CD4-positive, alpha-beta memory T cell (primary cell): ENCODE measurements around the gene TAF1B. TPM values are rescaled to one million over a fixed set of nuclear protein-coding genes. Genes with fewer than 3 reads are reported as not detected.
A peak's percentile ranks its signal among the peaks of the same experiment; 100 is the strongest.

Experiments
- CTCF ChIA-PET: fragments of 350-600 bp; sonication (Branson Sonifier 250); formaldehyde crosslinking; loops from one replicate; lab custom pipeline; 2021; ENCODE audit warnings: inconsistent platforms; ENCODE audit not compliant: partially characterized antibody; lab: Charles Lee
- POLR2A ChIA-PET: fragments of 350-600 bp; sonication (Branson Sonifier 250); formaldehyde crosslinking; loops from one replicate; lab custom pipeline; 2021; ENCODE audit not compliant: partially characterized antibody; lab: Charles Lee
- DNase-seq, 5 donors: peaks; one replicate each; pipeline versions ENCODE4 v3.0.0 to v3.0.0-alpha.2; 2020 to 2022; ENCODE audit warnings: mixed read lengths in 1 of 5
- H3K27ac ChIP-seq: one replicate; pipeline ENCODE4 v1.7.0; 2013; ENCODE audit warnings: low read depth, low read length
- H3K27me3 ChIP-seq: 2 replicates; pipeline ENCODE4 v1.7.0; 2013; ENCODE audit warnings: mild to moderate bottlenecking, low read length, moderate library complexity; ENCODE audit not compliant: insufficient read depth
- H3K36me3 ChIP-seq: 2 replicates; pipeline ENCODE4 v1.7.0; 2013; ENCODE audit warnings: mild to moderate bottlenecking, low read length, moderate library complexity; ENCODE audit not compliant: insufficient read depth
- H3K4me1 ChIP-seq: 2 replicates; pipeline ENCODE4 v1.7.0; 2013; ENCODE audit warnings: mild to moderate bottlenecking, low read length, moderate library complexity; ENCODE audit not compliant: insufficient read depth
- H3K4me3 ChIP-seq, 2 donors: one replicate each; pipeline ENCODE4 v1.7.0; 2013; ENCODE audit warnings: low read length in 2 of 2, mild to moderate bottlenecking in 1 of 2
- H3K9me3 ChIP-seq, 2 donors: one replicate each; pipeline ENCODE4 v1.7.0; 2013; ENCODE audit warnings: low read length in 2 of 2, control low read depth in 1 of 2; ENCODE audit not compliant: control insufficient read depth in 1 of 2
- H3K27ac Mint-ChIP-seq, 7 donors: one replicate each; pipeline ENCODE4 v1.8.0; 2020 to 2021; ENCODE audit warnings: mixed read lengths in 7 of 7, mild to moderate bottlenecking in 6 of 7, inconsistent platforms in 3 of 7, moderate library complexity in 3 of 7
- H3K27me3 Mint-ChIP-seq, 2 donors: one replicate each; pipeline ENCODE4 v1.8.0; 2020 to 2021; ENCODE audit warnings: mixed read lengths in 2 of 2
- H3K36me3 Mint-ChIP-seq, 2 donors: one replicate each; pipeline ENCODE4 v1.8.0; 2020 to 2021; ENCODE audit warnings: mixed read lengths in 2 of 2, inconsistent platforms in 1 of 2, mild to moderate bottlenecking in 1 of 2
- H3K4me1 Mint-ChIP-seq, 4 donors: one replicate each; pipeline ENCODE4 v1.8.0; 2020 to 2021; ENCODE audit warnings: mixed read lengths in 4 of 4, mild to moderate bottlenecking in 1 of 4
- H3K4me3 Mint-ChIP-seq, 8 donors: one replicate each; pipeline ENCODE4 v1.8.0; 2020 to 2021; ENCODE audit warnings: mixed read lengths in 8 of 8, mild to moderate bottlenecking in 7 of 8, moderate library complexity in 6 of 8, inconsistent platforms in 3 of 8
- H3K9me3 Mint-ChIP-seq, 8 donors: one replicate each; pipeline ENCODE4 v1.8.0; 2020 to 2021; ENCODE audit warnings: mixed read lengths in 8 of 8, mild to moderate bottlenecking in 5 of 8, inconsistent platforms in 3 of 8, moderate library complexity in 1 of 8
- intact Hi-C: fragments of 100-400 bp; cut with micrococcal nuclease; formaldehyde crosslinking; loops from one replicate; pipeline ENCODE4 v1.15.1; 2023
- polyA plus RNA-seq, 2 donors: library from polyadenylated mRNA; unstranded; fragments of 300-500 nt; fragmentation: Illumina TruSeq; gene quantifications; one replicate each; pipeline ENCODE4 v1.2.3, GENCODE V29; 2021
- total RNA-seq, 2 experiments: library from RNA; stranded (reverse); gene quantifications; one replicate each; pipeline ENCODE4 v1.2.3, GENCODE V29; 2021

Gene TAF1B
- total and polyA plus RNA-seq, 4 experiments from 2014 or later = 4.1 to 23.9 (median 17.8) TPM

DNA sequence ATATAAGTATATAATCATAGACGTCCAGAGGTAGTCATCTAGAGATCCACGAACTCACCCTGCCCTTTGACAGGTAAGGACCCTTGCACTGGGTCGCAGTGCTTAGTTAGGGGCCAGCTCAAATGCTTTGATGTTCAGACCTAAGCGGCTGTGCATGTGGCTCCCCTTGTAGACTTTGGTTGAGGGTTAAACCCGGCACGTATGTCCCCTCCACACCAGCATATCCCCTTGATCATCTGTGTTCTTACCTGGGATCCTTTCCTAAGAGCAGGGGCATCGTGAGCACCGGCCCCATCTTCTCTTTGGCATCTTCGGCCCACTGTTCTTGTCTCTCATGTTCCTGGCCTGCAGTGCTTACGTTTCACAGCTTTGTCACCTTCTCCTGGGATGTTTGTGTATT, 139.6 kb downstream of the TAF1B start:
- H3K9me3 ChIP-seq = no peaks in the 10 kb centered on the region
- intact Hi-C loops = loop anchor here (10.0 kb wide), 1 partner anchor 452 kb away; no protein-coding TSS in a partner anchor
- H3K36me3 ChIP-seq = no peaks in the 10 kb centered on the region
- peaks cover 14% of the 10 kb centered on the region for H3K4me1 ChIP-seq
- no peak overlapping the region for H3K27ac ChIP-seq
- no peaks in the 10 kb centered on the region for H3K9me3 Mint-ChIP-seq
- POLR2A ChIA-PET = interaction anchor here (4.4 kb wide), 1 partner anchor 63 kb away, joined by 72 read pairs; the partner anchor contains the start of gene KLF11
- no peak overlapping the region for H3K27ac Mint-ChIP-seq
- H3K36me3 Mint-ChIP-seq = no peaks in the 10 kb centered on the region
- H3K4me3 Mint-ChIP-seq = no peak overlapping the region
- no peaks in the 10 kb centered on the region for H3K27me3 ChIP-seq
- peaks cover 10 to 14% (median 11%) of the 10 kb centered on the region in 4 donors for H3K4me1 Mint-ChIP-seq
- no peak overlapping the region for H3K4me3 ChIP-seq
- CTCF ChIA-PET = interaction anchor here (1.4 to 12.3 kb wide), 6 partner anchors 7 to 74 kb away, joined by 3 to 431 read pairs (median 29); partner anchors contain the start of gene KLF11
- H3K27me3 Mint-ChIP-seq = peaks cover 2 to 4% of the 10 kb centered on the region in 2 donors
- no peak for DNase-seq

- H3K9me3 ChIP-seq = no peaks in the 10 kb centered on the region
- no peak overlapping the region for H3K27ac ChIP-seq
- Mint-ChIP-seq H3K36me3 (no peaks in the 10 kb centered on the region), H3K9me3 (no peaks in the 10 kb centered on the region), H3K27ac (peak overlapping the region in 1 of 7 donors; percentile 73), H3K4me3 (no peak overlapping the region), H3K27me3 (peaks cover 0 to 2% of the 10 kb centered on the region in 2 donors), H3K4me1 (peaks cover 10 to 14% (median 11%) of the 10 kb centered on the region in 4 donors)
- CTCF ChIA-PET = interaction anchor here (0.7 to 12.3 kb wide), 45 partner anchors 8 to 514 kb away, joined by 3 to 431 read pairs (median 5); partner anchors contain the start of genes KLF11 and ODC1
- no peak overlapping the region for H3K4me3 ChIP-seq
- intact Hi-C loops = loop anchor here (1.0 to 10.0 kb wide), 3 partner anchors 65 to 451 kb away; no protein-coding TSS in a partner anchor
- peaks cover 14% of the 10 kb centered on the region for H3K4me1 ChIP-seq
- no peak for DNase-seq
- no peaks in the 10 kb centered on the region for H3K36me3 ChIP-seq
- no peaks in the 10 kb centered on the region for H3K27me3 ChIP-seq
- POLR2A ChIA-PET = interaction anchor here (0.7 to 4.4 kb wide), 5 partner anchors 15 to 63 kb away, joined by 3 to 72 read pairs (median 6); partner anchors contain the start of gene KLF11
Measured at GRCh38 chr2:9983401-9984216, 140.3 kb downstream of the TAF1B start.

Other genes starting within 250 kb of the TAF1B start
- gene YWHAQ, start 212.5 kb upstream of the TAF1B start, total RNA-seq = 100 to 1,000 TPM; 124 TPM
- 100 to 1,000 TPM; 315 to 504 TPM for gene YWHAQ, start 212.5 kb upstream of the TAF1B start, polyA plus RNA-seq
- under 1 TPM; 0.33 to 0.49 TPM for gene GRHL1, start 108.2 kb downstream of the TAF1B start, total RNA-seq
- under 1 TPM; 0.14 to 0.33 TPM for gene GRHL1, start 108.2 kb downstream of the TAF1B start, polyA plus RNA-seq
- gene KLF11, start 200.1 kb downstream of the TAF1B start, total RNA-seq = 1 to 10 TPM; 7.0 TPM
- 1 to 10 TPM; 8.8 to 9.8 TPM for gene KLF11, start 200.1 kb downstream of the TAF1B start, polyA plus RNA-seq
- gene CYS1, start 236.9 kb downstream of the TAF1B start, total RNA-seq = not detected
- gene CYS1, start 236.9 kb downstream of the TAF1B start, polyA plus RNA-seq = not detected